ENCODE results near the gene GPR160. TPM values are rescaled to one million over a fixed set of nuclear protein-coding genes. Genes with fewer than 3 reads are reported as not detected.

GPR160 gene
- total and polyA plus RNA-seq, 10 of the 15 experiments (the other 5 are each of a cell fraction or from before 2014, with no cell fraction given) = 1.2 to 57.7 (median 30.9) TPM

DNA sequence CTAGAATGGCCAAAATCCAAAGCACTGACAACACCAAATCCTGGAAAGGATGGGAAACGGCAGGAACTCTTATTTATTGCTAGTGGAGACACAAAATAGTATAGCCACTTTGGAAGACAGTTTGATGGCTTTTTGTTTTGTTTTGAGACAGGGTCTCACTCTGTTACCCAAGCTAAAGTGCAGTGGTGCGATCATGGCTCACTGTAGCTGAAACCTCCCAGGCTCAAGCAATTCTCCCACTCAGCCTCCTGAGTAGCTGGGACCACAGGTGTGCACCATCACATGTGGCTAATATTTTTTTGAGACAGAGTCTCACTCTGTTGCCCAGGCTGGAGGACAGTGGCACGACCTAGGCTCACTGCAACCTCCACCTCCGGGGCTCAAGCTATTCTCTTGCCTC lies 27.3 kb upstream of the GPR160 start:
- 0 out of 2 replicates have a peak overlapping the region, but pooled peaks have one; percentile 29 for H3K4me3 ChIP-seq
- H2AFZ ChIP-seq (ENCODE audit: control insufficient read depth, low read depth, low read length) = no peak overlapping the region
- ChIA-PET POLR2A (no interaction called here), RAD21 (ENCODE audit: unreplicated experiment) (no interaction called here), SMC1A (ENCODE audit: uncharacterized antibody, unreplicated experiment) (interaction anchor here (1.4 to 1.5 kb wide), 2 partner anchors 9 to 14 kb away, joined by 3 read pairs; no protein-coding TSS in a partner anchor), CTCF (interaction anchor here (1.2 to 2.4 kb wide), 3 partner anchors 11 to 144 kb away, joined by 3 to 12 read pairs (median 6); no protein-coding TSS in a partner anchor)
- H3K27ac ChIP-seq (ENCODE audit: control insufficient read depth, insufficient read depth) = no peak overlapping the region
- WGBS (ENCODE audit: insufficient coverage, insufficient replicate concordance, low lambda C conversion rate, missing lambda C conversion rate) = 4% methylated on average over 4 of the region's 4 CpGs
- FAIRE-seq = no peak
- H3K4me1 ChIP-seq (ENCODE audit: control insufficient read depth, insufficient read depth, low read length) = peaks cover 15% of the 10 kb centered on the region
- no peak overlapping the region for H3K4me2 ChIP-seq (ENCODE audit: control insufficient read depth, insufficient read depth)
- no peaks in the 10 kb centered on the region for H3K27me3 ChIP-seq (replicated peaks in 1 of 2; ENCODE audit: control insufficient read depth in 2 of 2, insufficient read depth in 2 of 2, low read length in 1 of 2)
- no peak for TF ChIP-seq SP1 (IDR thresholded peaks at IDR 0.05; ENCODE audit: low read depth, low read length)
- TF ChIP-seq ESRRA (IDR thresholded peaks at IDR 0.05; ENCODE audit: low read length) = no peak
- TF ChIP-seq RUNX3 (IDR thresholded peaks at IDR 0.05; ENCODE audit: low read length) = peak; percentile 17; the same call in 1 of the 2 replicates
- no peaks in the 10 kb centered on the region for H3K9me3 ChIP-seq (replicated peaks; ENCODE audit: control insufficient read depth, insufficient read depth, low read length)
- H4K20me1 ChIP-seq (ENCODE audit: control insufficient read depth, insufficient read depth) = no peaks in the 10 kb centered on the region
- no peak for DNase-seq (ENCODE audit: low read depth, low spot score)
- intact Hi-C loops (cut with micrococcal nuclease; ENCODE audit: unreplicated experiment) (no loop called here), in situ Hi-C loops (cut with MboI) (no loop called here)
- H3K9ac ChIP-seq (ENCODE audit: control insufficient read depth, insufficient read depth, low read length) = no peak overlapping the region
- BruUV-seq (replicated peaks) = no TSS peak
- ATAC-seq = peak; percentile 28; the same call in 1 of the 3 replicates
- H3K79me2 ChIP-seq (ENCODE audit: control insufficient read depth, insufficient read depth, low read length) = no peaks in the 10 kb centered on the region
- no peaks in the 10 kb centered on the region for H3K36me3 ChIP-seq (ENCODE audit: control insufficient read depth in 2 of 2, insufficient read depth in 2 of 2, low read length in 1 of 2)

- ChIA-PET POLR2A (interaction anchor here (0.6 kb wide), 1 partner anchor 44 kb away, joined by 3 read pairs; no protein-coding TSS in a partner anchor), CTCF (interaction anchor here (0.7 to 0.8 kb wide), 2 partner anchors 9 to 150 kb away, joined by 3 to 4 read pairs; no protein-coding TSS in a partner anchor), SMC1A (ENCODE audit: uncharacterized antibody, unreplicated experiment) (interaction anchor here (1.9 kb wide), 1 partner anchor 9 kb away, joined by 7 read pairs; no protein-coding TSS in a partner anchor), RAD21 (ENCODE audit: unreplicated experiment) (no interaction called here)
- DNase-seq (ENCODE audit: low read depth, low spot score) = no peak
- in situ Hi-C loops (cut with MboI) (no loop called here), intact Hi-C loops (cut with micrococcal nuclease; ENCODE audit: unreplicated experiment) (no loop called here)
- H3K4me3 ChIP-seq = no peak overlapping the region
- no peaks in the 10 kb centered on the region for H4K20me1 ChIP-seq (ENCODE audit: control insufficient read depth, insufficient read depth)
- H3K4me2 ChIP-seq (ENCODE audit: control insufficient read depth, insufficient read depth) = no peak overlapping the region
- ATAC-seq = no peak
- no peak overlapping the region for H3K9ac ChIP-seq (ENCODE audit: control insufficient read depth, insufficient read depth, low read length)
- no TSS peak for BruUV-seq (replicated peaks)
- no peak for FAIRE-seq
- no peaks in the 10 kb centered on the region for H3K27me3 ChIP-seq (replicated peaks in 1 of 2; ENCODE audit: control insufficient read depth in 2 of 2, insufficient read depth in 2 of 2, low read length in 1 of 2)
- no peak overlapping the region for H3K27ac ChIP-seq (ENCODE audit: control insufficient read depth, insufficient read depth)
- WGBS (ENCODE audit: insufficient coverage, insufficient replicate concordance, low lambda C conversion rate, missing lambda C conversion rate) = 29% methylated on average over 7 of the region's 7 CpGs
- H3K36me3 ChIP-seq (ENCODE audit: control insufficient read depth in 2 of 2, insufficient read depth in 2 of 2, low read length in 1 of 2) = no peaks in the 10 kb centered on the region
- no peaks in the 10 kb centered on the region for H3K9me3 ChIP-seq (replicated peaks; ENCODE audit: control insufficient read depth, insufficient read depth, low read length)
- H2AFZ ChIP-seq (ENCODE audit: control insufficient read depth, low read depth, low read length) = no peak overlapping the region
- H3K79me2 ChIP-seq (ENCODE audit: control insufficient read depth, insufficient read depth, low read length) = no peaks in the 10 kb centered on the region
- TF ChIP-seq CHD2 (IDR thresholded peaks at IDR 0.05; ENCODE audit: borderline replicate concordance, low read depth, low read length) (no peak), TCF12 (IDR thresholded peaks at IDR 0.05; ENCODE audit: low read depth, low read length) (no peak), NFXL1 (IDR thresholded peaks at IDR 0.05; ENCODE audit: borderline replicate concordance) (no peak), ATF7 (IDR thresholded peaks at IDR 0.05; ENCODE audit: low read depth) (no peak), TCF7 (IDR thresholded peaks at IDR 0.05; ENCODE audit: borderline replicate concordance) (no peak)
- TF ChIP-seq, protein P1, sequence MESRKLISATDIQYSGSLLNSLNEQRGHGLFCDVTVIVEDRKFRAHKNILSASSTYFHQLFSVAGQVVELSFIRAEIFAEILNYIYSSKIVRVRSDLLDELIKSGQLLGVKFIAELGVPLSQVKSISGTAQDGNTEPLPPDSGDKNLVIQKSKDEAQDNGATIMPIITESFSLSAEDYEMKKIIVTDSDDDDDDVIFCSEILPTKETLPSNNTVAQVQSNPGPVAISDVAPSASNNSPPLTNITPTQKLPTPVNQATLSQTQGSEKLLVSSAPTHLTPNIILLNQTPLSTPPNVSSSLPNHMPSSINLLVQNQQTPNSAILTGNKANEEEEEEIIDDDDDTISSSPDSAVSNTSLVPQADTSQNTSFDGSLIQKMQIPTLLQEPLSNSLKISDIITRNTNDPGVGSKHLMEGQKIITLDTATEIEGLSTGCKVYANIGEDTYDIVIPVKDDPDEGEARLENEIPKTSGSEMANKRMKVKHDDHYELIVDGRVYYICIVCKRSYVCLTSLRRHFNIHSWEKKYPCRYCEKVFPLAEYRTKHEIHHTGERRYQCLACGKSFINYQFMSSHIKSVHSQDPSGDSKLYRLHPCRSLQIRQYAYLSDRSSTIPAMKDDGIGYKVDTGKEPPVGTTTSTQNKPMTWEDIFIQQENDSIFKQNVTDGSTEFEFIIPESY (IDR thresholded peaks at IDR 0.05) = no peak
- H3K4me1 ChIP-seq (ENCODE audit: control insufficient read depth, insufficient read depth, low read length) = peaks cover 6% of the 10 kb centered on the region
These were observed 25.0 kb upstream of the GPR160 start for GRCh38 chr3:170012683-170013400.
